PFSK-1 (cell line): Measurements from ENCODE around the gene CDRT15.

Experiments
- FOXP2 ChIP-seq: optimal IDR thresholded peaks from 2 replicates; pipeline ENCODE3; 2011; ENCODE audit warnings: borderline replicate concordance, control low read depth, inconsistent platforms; ENCODE audit not compliant: insufficient read depth; ENCODE audit errors: extremely low read length, extremely low read depth
- POLR2AphosphoS5 ChIP-seq: IDR thresholded peaks from 2 replicates; pipeline ENCODE4 v1.6.1; 2012; ENCODE audit warnings: low read depth, mild to moderate bottlenecking, control low read depth, low read length, moderate library complexity
- SIN3A ChIP-seq: IDR thresholded peaks from 2 replicates; pipeline ENCODE4 v1.6.1; 2012; ENCODE audit warnings: mild to moderate bottlenecking, low read length, moderate library complexity, borderline replicate concordance; ENCODE audit not compliant: insufficient read depth
- TAF1 ChIP-seq: IDR thresholded peaks from 2 replicates; pipeline ENCODE4 v1.6.1; 2012; ENCODE audit warnings: low read length, control low read depth, borderline replicate concordance; ENCODE audit not compliant: insufficient read depth
- TF ChIP-seq, protein P1 (sequence below), 2 experiments: IDR thresholded peaks; 2 replicates each; pipeline versions ENCODE4 v1.6.1 to v1.8.0; 2011 to 2012; ENCODE audit warnings: low read depth in 2 of 2, low read length in 2 of 2, control low read depth in 1 of 2, inconsistent platforms in 1 of 2, mild to moderate bottlenecking in 1 of 2, moderate library complexity in 1 of 2; ENCODE audit not compliant: insufficient read depth in 1 of 2

CDRT15 gene

DNA sequence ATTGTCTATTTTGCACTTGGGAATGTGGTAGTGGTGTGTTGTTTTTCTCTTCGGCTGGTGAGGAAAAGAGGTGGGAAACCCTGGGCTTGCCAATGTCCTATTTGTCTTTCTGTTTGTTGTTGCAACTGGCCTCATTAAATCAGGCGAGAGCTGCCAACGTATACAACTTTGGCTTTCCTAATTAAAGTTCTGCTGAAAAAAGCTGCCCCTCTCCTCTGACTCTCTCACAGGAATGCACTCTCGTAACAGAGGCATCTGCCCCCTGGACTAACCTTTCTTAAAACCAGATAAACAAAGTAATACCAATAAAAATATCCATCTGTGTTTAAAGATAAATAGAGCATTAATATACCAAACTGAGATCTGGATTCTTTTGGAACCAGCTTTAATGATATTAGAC, 7.8 kb downstream of the CDRT15 start:
- no peak for TF ChIP-seq FOXP2
- no peak for TF ChIP-seq SIN3A
- no peak for TF ChIP-seq TAF1
- TF ChIP-seq, protein P1, sequence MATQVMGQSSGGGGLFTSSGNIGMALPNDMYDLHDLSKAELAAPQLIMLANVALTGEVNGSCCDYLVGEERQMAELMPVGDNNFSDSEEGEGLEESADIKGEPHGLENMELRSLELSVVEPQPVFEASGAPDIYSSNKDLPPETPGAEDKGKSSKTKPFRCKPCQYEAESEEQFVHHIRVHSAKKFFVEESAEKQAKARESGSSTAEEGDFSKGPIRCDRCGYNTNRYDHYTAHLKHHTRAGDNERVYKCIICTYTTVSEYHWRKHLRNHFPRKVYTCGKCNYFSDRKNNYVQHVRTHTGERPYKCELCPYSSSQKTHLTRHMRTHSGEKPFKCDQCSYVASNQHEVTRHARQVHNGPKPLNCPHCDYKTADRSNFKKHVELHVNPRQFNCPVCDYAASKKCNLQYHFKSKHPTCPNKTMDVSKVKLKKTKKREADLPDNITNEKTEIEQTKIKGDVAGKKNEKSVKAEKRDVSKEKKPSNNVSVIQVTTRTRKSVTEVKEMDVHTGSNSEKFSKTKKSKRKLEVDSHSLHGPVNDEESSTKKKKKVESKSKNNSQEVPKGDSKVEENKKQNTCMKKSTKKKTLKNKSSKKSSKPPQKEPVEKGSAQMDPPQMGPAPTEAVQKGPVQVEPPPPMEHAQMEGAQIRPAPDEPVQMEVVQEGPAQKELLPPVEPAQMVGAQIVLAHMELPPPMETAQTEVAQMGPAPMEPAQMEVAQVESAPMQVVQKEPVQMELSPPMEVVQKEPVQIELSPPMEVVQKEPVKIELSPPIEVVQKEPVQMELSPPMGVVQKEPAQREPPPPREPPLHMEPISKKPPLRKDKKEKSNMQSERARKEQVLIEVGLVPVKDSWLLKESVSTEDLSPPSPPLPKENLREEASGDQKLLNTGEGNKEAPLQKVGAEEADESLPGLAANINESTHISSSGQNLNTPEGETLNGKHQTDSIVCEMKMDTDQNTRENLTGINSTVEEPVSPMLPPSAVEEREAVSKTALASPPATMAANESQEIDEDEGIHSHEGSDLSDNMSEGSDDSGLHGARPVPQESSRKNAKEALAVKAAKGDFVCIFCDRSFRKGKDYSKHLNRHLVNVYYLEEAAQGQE (IDR thresholded peaks at IDR 0.05; ENCODE audit: insufficient read depth in 1 of 2, low read depth in 2 of 2, low read length in 2 of 2), result no peak
- TF ChIP-seq POLR2AphosphoS5, result no peak

DNA sequence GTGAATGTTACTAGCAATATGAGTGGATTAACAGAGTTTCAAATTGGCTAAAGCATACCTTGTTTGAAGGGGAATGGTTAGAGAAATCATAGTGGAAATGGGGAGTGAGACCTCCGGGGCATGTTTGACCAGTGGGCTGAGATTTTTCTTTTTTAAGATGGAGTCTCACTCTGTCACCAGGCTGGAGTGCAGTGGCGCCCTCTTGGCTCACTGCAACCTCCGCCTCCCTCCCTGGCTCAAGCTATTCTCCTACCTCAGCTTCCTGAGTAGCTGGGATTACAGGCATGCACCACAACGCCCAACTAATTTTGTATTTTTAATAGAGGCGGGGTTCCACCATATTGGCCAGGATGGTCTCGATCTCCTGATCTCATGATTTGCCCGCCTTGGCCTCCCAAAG, 9.6 kb downstream of the CDRT15 start:
- TF ChIP-seq SIN3A (no peak), POLR2AphosphoS5 (no peak), FOXP2 (no peak), TAF1 (no peak)
- TF ChIP-seq, protein P1 (IDR thresholded peaks at IDR 0.05; ENCODE audit: insufficient read depth in 1 of 2, low read depth in 2 of 2, low read length in 2 of 2), result no peak

DNA sequence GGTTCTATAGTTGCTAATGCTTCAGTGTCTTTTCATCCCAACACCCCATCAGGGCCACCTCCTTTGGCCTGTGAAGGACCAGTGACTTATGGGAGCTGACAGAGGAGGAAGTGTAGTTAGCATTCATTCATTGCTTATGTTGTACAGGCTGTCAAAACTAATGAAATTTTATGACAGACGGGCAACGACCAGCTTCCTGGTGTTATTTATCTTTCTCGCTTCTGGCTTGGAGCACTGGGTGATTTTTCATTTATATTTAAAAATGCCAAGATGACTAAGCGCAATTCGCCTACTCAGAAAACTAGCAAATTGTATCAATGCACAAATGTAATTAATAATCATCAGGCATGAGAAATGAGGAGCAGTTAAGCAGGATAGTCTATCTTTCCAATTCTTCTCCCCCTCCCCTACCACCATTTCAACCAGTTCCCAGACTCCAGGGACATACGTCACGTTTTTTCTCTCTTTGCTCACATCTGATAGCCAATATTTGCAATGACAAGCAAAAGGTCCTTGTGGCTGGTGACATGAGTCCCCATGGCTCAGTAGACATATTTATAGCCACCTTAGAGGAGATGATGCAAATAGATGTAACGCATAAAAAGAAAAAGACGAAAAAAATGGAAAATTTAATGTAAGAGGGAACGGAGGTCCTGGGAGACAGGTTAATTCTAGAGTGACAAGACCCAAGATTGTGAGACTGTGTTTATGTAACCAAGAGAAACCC, 11.2 kb downstream of the CDRT15 start:
- TF ChIP-seq, protein P1 (IDR thresholded peaks at IDR 0.05; ENCODE audit: insufficient read depth in 1 of 2, low read depth in 2 of 2, low read length in 2 of 2), result no peak
- TF ChIP-seq FOXP2 (no peak), SIN3A (no peak), POLR2AphosphoS5 (no peak), TAF1 (no peak)

DNA sequence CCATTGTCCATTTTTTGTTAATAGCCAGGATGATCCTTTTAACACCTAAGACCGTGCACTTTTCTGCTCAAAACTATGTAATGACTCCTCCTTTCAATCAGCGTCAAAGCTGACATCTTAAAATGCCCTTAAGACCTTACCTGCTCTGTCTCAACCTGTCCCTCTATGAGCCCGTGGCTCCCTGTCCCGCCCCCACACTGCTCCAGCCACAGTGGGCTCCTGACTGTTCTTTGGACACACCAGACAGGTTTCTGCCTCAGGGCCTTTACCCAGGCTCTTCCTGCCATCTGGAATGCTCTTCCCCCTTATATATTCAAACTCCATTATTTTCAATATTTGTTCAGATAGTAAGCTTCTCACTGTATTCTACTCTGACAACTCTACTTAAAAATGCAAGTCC, 14.1 kb downstream of the CDRT15 start:
- TF ChIP-seq TAF1 (no peak), SIN3A (no peak), POLR2AphosphoS5 (no peak), FOXP2 (no peak)
- TF ChIP-seq, protein P1 (IDR thresholded peaks at IDR 0.05; ENCODE audit: insufficient read depth in 1 of 2, low read depth in 2 of 2, low read length in 2 of 2), result no peak

DNA sequence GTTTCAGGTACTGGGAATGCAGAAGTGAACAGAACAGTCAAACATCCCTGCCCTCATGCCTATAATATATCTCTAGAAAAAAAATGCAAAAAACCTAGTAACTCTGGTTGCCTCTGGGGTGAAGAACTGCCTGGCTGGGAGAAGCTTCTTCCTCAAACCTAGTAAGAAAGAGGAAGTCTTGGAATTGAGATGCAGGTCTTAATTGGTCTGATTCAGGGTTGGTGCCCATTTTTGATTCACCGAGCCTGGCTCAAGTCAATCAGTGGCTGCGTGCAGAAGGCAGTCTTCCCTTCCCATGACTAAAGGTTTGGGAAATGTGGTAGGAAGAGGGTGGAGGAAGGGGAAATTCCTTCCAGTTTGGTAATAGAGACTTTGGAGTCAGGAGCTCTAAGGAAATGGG, 22.4 kb downstream of the CDRT15 start:
- TF ChIP-seq POLR2AphosphoS5, result no peak
- TF ChIP-seq, protein P1 (IDR thresholded peaks at IDR 0.05; ENCODE audit: insufficient read depth in 1 of 2, low read depth in 2 of 2, low read length in 2 of 2), result no peak
- no peak for TF ChIP-seq FOXP2
- TF ChIP-seq SIN3A, result no peak
- no peak for TF ChIP-seq TAF1
